Neural cell (in vitro differentiated cells): ENCODE data around the gene AFF2. TPM values are rescaled to one million over a fixed set of nuclear protein-coding genes. Genes with fewer than 3 reads are reported as not detected.

Experiments
- H2AFZ ChIP-seq: fragments of 200-600, 300-800 bp; sonication (generic), shearing (Covaris generic); 2 replicates; pipeline ENCODE4 v1.6.0; 2014; ENCODE audit warnings: low read depth, mild to moderate bottlenecking, antibody characterized with exemption, low read length, moderate library complexity
- H3F3A ChIP-seq: fragments of 200-600 bp; shearing (Covaris generic); 2 replicates; pipeline ENCODE4 v1.6.1; 2016; ENCODE audit warnings: mild to moderate bottlenecking, moderate library complexity, mixed read lengths, antibody characterized with exemption, low read length; ENCODE audit not compliant: insufficient read depth, poor library complexity, severe bottlenecking
- H3K27ac ChIP-seq: fragments of 200-600, 300-800 bp; sonication (generic), shearing (Covaris generic); 2 replicates; pipeline ENCODE4 v1.5.1; 2014; ENCODE audit warnings: mild to moderate bottlenecking, low read length, moderate library complexity
- H3K27me3 ChIP-seq: fragments of 300-800, 200-600 bp; sonication (generic), shearing (Covaris generic); 2 replicates; pipeline ENCODE4 v1.6.0; 2014; ENCODE audit warnings: mild to moderate bottlenecking, low read depth, low read length, moderate library complexity; ENCODE audit not compliant: insufficient read depth
- H3K36me3 ChIP-seq: fragments of 300-800, 200-600 bp; sonication (generic), shearing (Covaris generic); 2 replicates; pipeline ENCODE4 v1.5.1; 2014; ENCODE audit warnings: mild to moderate bottlenecking, antibody characterized with exemption, low read length, moderate library complexity; ENCODE audit not compliant: insufficient read depth
- H3K4me2 ChIP-seq: fragments of 300-800, 200-600 bp; sonication (generic), shearing (Covaris generic); 2 replicates; pipeline ENCODE4 v1.6.0; 2014; ENCODE audit warnings: mild to moderate bottlenecking, low read length
- H3K4me3 ChIP-seq: fragments of 300-800, 200-600 bp; sonication (generic), shearing (Covaris generic); 2 replicates; pipeline ENCODE4 v1.5.1; 2014; ENCODE audit warnings: mild to moderate bottlenecking, low read length, moderate library complexity
- H3K79me2 ChIP-seq: fragments of 200-600 bp; shearing (Covaris generic); replicated peaks from 2 replicates; pipeline ENCODE4 v1.6.0; 2014; ENCODE audit warnings: mild to moderate bottlenecking, low read length, moderate library complexity; ENCODE audit not compliant: insufficient read depth
- H3K9ac ChIP-seq: fragments of 300-800, 200-600 bp; sonication (generic), shearing (Covaris generic); 2 replicates; pipeline ENCODE4 v1.6.1; 2016; ENCODE audit warnings: mild to moderate bottlenecking, low read length, mixed read lengths
- H3K9me2 ChIP-seq: fragments of 200-600 bp; shearing (Covaris generic); 2 replicates; pipeline ENCODE4 v1.6.1; 2016; ENCODE audit warnings: mild to moderate bottlenecking, low read length, mixed read lengths; ENCODE audit not compliant: insufficient read depth
- H3K9me3 ChIP-seq: fragments of 200-600, 300-800 bp; sonication (generic), shearing (Covaris generic); 2 replicates; pipeline ENCODE4 v1.6.1; 2016; ENCODE audit warnings: mild to moderate bottlenecking, mixed run types, low read length, moderate library complexity, mixed read lengths
- H4K20me1 ChIP-seq: fragments of 200-600 bp; shearing (Covaris generic); 2 replicates; pipeline ENCODE4 v1.6.1; 2016; ENCODE audit warnings: mild to moderate bottlenecking, mixed run types; ENCODE audit not compliant: insufficient read depth
- EP300 ChIP-seq: fragments of 450-650 bp; conservative IDR thresholded peaks from 2 replicates; pipeline ENCODE4 v1.6.1; 2014; ENCODE audit warnings: antibody characterized with exemption, mild to moderate bottlenecking, moderate library complexity; ENCODE audit not compliant: poor library complexity, severe bottlenecking
- EZH2 ChIP-seq: fragments of 200-600, 300-800 bp; shearing (Covaris generic), sonication (generic); IDR thresholded peaks from 2 replicates; pipeline ENCODE4 v1.6.1; 2014; ENCODE audit warnings: antibody characterized with exemption, low read length, borderline replicate concordance, mild to moderate bottlenecking; ENCODE audit not compliant: insufficient read depth, poor library complexity, severe bottlenecking
- MXI1 ChIP-seq: fragments of 450-650 bp; conservative IDR thresholded peaks from 2 replicates; pipeline ENCODE4 v1.6.1; 2014; ENCODE audit warnings: antibody characterized with exemption, mild to moderate bottlenecking; ENCODE audit not compliant: poor library complexity, severe bottlenecking
- POLR2AphosphoS5 ChIP-seq: IDR thresholded peaks from 2 replicates; pipeline ENCODE4 v1.6.1; 2012
- RAD21 ChIP-seq: fragments of 450-650 bp; conservative IDR thresholded peaks from 2 replicates; pipeline ENCODE4 v1.6.1; 2014; ENCODE audit warnings: antibody characterized with exemption, mild to moderate bottlenecking, moderate library complexity
- SMC3 ChIP-seq: fragments of 450-650 bp; conservative IDR thresholded peaks from 2 replicates; pipeline ENCODE4 v1.6.1; 2014; ENCODE audit warnings: antibody characterized with exemption, mild to moderate bottlenecking, moderate library complexity; ENCODE audit not compliant: poor library complexity
- TAF1 ChIP-seq: IDR thresholded peaks from 2 replicates; pipeline ENCODE4 v1.6.1; 2012; ENCODE audit warnings: low read depth
- polyA plus RNA-seq: library from polyadenylated mRNA; depleted of rRNA; stranded (reverse); fragments of >200 nt; gene quantifications from 2 replicates; pipeline ENCODE4 v1.2.3, GENCODE V29; 2014
- TF ChIP-seq, protein P1 (sequence below): IDR thresholded peaks from 2 replicates; pipeline ENCODE4 v1.6.1; 2012; ENCODE audit warnings: borderline replicate concordance
- TF ChIP-seq, protein P2 (sequence below): fragments of 450-650 bp; IDR thresholded peaks from 2 replicates; pipeline ENCODE4 v1.5.1; 2014; ENCODE audit warnings: antibody characterized with exemption, mild to moderate bottlenecking, moderate library complexity; ENCODE audit not compliant: poor library complexity, severe bottlenecking

The AFF2 gene
- polyA plus RNA-seq, 1 donor from 2014 or later, result 10.5 TPM

DNA sequence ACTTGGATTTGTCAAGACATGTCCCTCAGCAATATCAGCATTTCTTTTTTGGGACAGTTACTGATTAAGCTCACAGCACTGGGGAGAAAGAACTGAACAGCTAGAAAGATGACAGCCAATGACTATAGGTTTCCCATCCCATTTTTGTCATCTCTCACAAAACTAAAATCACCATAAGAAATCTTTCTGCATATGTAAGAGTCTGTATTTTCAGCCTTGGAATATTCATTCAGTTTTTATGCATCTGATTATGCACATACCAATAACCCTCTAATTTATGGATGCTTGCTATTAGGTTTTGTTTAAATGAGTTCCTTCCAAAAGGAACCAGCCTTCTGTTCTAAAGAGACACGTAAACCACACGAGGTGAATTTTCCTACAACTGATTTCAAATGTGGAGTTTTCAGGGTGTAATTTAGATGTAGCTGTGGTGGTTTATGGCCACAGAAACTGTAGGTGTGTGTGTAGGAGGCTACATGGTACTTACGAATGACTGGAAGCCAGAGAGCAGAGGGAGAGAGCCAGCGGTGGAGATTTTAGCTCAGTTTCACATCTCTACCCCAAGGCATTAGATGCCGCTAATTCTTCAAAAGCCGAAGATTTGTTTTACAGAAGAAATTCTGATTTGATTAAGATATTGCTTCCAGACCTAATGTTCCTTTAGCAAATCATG is 55.3 kb downstream of the AFF2 start:
- H2AFZ ChIP-seq, result no peak overlapping the region
- no peak overlapping the region for H3K27ac ChIP-seq
- no peaks in the 10 kb centered on the region for H4K20me1 ChIP-seq
- no peaks in the 10 kb centered on the region for H3K79me2 ChIP-seq
- no peak overlapping the region for H3K9ac ChIP-seq
- no peaks in the 10 kb centered on the region for H3K36me3 ChIP-seq
- H3K9me3 ChIP-seq, result no peaks in the 10 kb centered on the region
- no peak overlapping the region for H3K4me2 ChIP-seq
- H3F3A ChIP-seq, result no peaks in the 10 kb centered on the region
- no peaks in the 10 kb centered on the region for H3K27me3 ChIP-seq
- H3K4me3 ChIP-seq, result no peak overlapping the region
- H3K9me2 ChIP-seq, result no peaks in the 10 kb centered on the region
- TF ChIP-seq POLR2AphosphoS5 (no peak), EP300 (no peak), SMC3 (no peak), TAF1 (no peak), MXI1 (no peak), RAD21 (no peak), EZH2 (no peak)
- TF ChIP-seq, protein P1, sequence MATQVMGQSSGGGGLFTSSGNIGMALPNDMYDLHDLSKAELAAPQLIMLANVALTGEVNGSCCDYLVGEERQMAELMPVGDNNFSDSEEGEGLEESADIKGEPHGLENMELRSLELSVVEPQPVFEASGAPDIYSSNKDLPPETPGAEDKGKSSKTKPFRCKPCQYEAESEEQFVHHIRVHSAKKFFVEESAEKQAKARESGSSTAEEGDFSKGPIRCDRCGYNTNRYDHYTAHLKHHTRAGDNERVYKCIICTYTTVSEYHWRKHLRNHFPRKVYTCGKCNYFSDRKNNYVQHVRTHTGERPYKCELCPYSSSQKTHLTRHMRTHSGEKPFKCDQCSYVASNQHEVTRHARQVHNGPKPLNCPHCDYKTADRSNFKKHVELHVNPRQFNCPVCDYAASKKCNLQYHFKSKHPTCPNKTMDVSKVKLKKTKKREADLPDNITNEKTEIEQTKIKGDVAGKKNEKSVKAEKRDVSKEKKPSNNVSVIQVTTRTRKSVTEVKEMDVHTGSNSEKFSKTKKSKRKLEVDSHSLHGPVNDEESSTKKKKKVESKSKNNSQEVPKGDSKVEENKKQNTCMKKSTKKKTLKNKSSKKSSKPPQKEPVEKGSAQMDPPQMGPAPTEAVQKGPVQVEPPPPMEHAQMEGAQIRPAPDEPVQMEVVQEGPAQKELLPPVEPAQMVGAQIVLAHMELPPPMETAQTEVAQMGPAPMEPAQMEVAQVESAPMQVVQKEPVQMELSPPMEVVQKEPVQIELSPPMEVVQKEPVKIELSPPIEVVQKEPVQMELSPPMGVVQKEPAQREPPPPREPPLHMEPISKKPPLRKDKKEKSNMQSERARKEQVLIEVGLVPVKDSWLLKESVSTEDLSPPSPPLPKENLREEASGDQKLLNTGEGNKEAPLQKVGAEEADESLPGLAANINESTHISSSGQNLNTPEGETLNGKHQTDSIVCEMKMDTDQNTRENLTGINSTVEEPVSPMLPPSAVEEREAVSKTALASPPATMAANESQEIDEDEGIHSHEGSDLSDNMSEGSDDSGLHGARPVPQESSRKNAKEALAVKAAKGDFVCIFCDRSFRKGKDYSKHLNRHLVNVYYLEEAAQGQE, result no peak
- TF ChIP-seq, protein P2, sequence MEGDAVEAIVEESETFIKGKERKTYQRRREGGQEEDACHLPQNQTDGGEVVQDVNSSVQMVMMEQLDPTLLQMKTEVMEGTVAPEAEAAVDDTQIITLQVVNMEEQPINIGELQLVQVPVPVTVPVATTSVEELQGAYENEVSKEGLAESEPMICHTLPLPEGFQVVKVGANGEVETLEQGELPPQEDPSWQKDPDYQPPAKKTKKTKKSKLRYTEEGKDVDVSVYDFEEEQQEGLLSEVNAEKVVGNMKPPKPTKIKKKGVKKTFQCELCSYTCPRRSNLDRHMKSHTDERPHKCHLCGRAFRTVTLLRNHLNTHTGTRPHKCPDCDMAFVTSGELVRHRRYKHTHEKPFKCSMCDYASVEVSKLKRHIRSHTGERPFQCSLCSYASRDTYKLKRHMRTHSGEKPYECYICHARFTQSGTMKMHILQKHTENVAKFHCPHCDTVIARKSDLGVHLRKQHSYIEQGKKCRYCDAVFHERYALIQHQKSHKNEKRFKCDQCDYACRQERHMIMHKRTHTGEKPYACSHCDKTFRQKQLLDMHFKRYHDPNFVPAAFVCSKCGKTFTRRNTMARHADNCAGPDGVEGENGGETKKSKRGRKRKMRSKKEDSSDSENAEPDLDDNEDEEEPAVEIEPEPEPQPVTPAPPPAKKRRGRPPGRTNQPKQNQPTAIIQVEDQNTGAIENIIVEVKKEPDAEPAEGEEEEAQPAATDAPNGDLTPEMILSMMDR, result no peak

DNA sequence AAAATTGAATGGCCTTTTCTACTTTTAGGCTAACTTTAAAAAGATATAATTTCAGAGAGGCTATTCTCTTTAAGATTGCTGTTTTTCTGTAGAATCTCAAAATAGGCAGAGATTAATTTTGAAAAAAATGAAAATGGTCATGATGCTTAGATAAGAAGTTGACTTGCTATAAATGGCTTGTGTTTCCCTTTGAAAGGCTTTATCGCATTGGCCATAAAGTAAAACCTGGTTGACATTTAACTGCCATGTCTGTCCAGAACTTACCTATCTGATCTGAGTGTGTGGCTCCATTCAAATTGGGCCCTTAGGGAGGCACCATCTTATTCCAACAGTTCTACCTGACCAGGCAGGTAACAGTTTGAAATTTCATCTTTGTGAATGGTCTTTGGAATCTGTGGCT is 56.1 kb downstream of the AFF2 start:
- Histone ChIP-seq H2AFZ (no peak overlapping the region), H3F3A (no peaks in the 10 kb centered on the region), H3K4me2 (no peak overlapping the region), H3K9me3 (no peaks in the 10 kb centered on the region), H3K4me3 (no peak overlapping the region), H4K20me1 (no peaks in the 10 kb centered on the region), H3K27me3 (no peaks in the 10 kb centered on the region), H3K36me3 (no peaks in the 10 kb centered on the region), H3K79me2 (no peaks in the 10 kb centered on the region), H3K9me2 (no peaks in the 10 kb centered on the region), H3K27ac (no peak overlapping the region), H3K9ac (no peak overlapping the region)
- TF ChIP-seq POLR2AphosphoS5 (no peak), EZH2 (no peak), MXI1 (no peak), RAD21 (no peak)
- TF ChIP-seq, protein P2, result no peak
